ENCODE data around the gene SLC22A5.

Gene SLC22A5

GRCh38 chr5:132368186-132368585, 1.3 kb upstream of the SLC22A5 start:
- no peak for DNase-seq

- DNase-seq = no peak
These were observed 470 bp upstream of the SLC22A5 start for GRCh38 chr5:132369007-132369473.

- DNase-seq = no peak
These were observed 866 bp downstream of the SLC22A5 start for GRCh38 chr5:132370181-132370970.

GRCh38 chr5:132370971-132371602, 1.6 kb downstream of the SLC22A5 start:
- no peak for DNase-seq

GRCh38 chr5:132371603-132371994, 2.1 kb downstream of the SLC22A5 start:
- no peak for DNase-seq

- DNase-seq = no peak
These were observed 2.6 kb downstream of the SLC22A5 start for GRCh38 chr5:132372127-132372526.

GRCh38 chr5:132372542-132372941, 3.0 kb downstream of the SLC22A5 start:
- DNase-seq = no peak

GRCh38 chr5:132375957-132376356, 6.4 kb downstream of the SLC22A5 start:
- DNase-seq = no peak

GRCh38 chr5:132376694-132377641, 7.5 kb downstream of the SLC22A5 start:
- no peak for DNase-seq

GRCh38 chr5:132377738-132378137, 8.2 kb downstream of the SLC22A5 start:
- DNase-seq = no peak

- peak in 1 of 2 experiments; percentile 47 for DNase-seq
These were observed 9.1 kb downstream of the SLC22A5 start for GRCh38 chr5:132378580-132378979.

GRCh38 chr5:132380047-132380446, 10.5 kb downstream of the SLC22A5 start:
- no peak for DNase-seq

GRCh38 chr5:132380741-132381140, 11.2 kb downstream of the SLC22A5 start:
- no peak for DNase-seq

GRCh38 chr5:132381614-132382013, 12.1 kb downstream of the SLC22A5 start:
- DNase-seq = no peak

- no peak for DNase-seq
These were observed 13.8 kb downstream of the SLC22A5 start for GRCh38 chr5:132383261-132383660.

- no peak for DNase-seq
These were observed 14.5 kb downstream of the SLC22A5 start for GRCh38 chr5:132383984-132384383.

- DNase-seq = no peak
These were observed 15.1 kb downstream of the SLC22A5 start for GRCh38 chr5:132384506-132385050.

- peak in 1 of 2 experiments; percentile 25 for DNase-seq
These were observed 16.0 kb downstream of the SLC22A5 start for GRCh38 chr5:132385326-132386105.

- DNase-seq = peak; percentile 25 to 29
These were observed 17.3 kb downstream of the SLC22A5 start for GRCh38 chr5:132386644-132387286.

GRCh38 chr5:132387640-132388117, 18.2 kb downstream of the SLC22A5 start:
- peak in 1 of 2 experiments; percentile 21 for DNase-seq
